Measurements from ENCODE around the gene LMF1.

LMF1 gene

DNA sequence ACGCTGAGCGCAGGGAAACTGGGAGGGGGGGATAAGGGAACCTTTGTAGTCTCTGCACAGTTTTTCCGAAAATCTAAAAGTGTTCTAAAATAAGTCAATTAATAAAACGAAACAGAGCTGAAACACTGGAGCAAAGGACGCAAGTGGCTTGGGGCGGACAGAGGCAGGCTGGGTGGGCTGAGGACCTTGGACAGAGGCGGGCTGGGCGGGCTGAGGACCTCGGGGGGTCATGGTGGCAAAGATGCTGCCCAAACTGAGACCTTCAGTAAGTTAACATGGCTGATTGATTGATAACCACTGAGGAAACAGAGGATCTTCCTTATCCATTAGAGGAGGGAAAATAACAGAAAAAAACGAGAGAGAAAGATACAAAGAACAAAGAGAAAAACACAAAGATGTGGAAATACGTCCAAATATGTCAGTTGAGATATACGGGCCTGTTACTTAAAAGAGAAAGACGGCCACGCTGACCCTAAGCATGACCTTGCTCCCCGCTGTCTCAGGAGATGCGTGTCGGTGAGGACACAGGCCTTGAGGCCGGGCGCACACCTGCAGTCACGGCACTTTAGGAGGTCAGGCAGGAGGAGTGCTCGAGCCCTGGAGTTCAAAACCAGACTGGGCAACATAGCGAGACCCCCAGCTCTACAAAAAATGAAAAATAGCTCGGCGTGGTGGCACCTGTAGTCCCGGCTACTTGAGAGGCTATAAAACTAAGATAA is 94.1 kb downstream of the LMF1 start:
- DNase-seq: no peak

GRCh38 chr16:876041-876335 is 94.8 kb downstream of the LMF1 start:
- no peak for DNase-seq

DNA sequence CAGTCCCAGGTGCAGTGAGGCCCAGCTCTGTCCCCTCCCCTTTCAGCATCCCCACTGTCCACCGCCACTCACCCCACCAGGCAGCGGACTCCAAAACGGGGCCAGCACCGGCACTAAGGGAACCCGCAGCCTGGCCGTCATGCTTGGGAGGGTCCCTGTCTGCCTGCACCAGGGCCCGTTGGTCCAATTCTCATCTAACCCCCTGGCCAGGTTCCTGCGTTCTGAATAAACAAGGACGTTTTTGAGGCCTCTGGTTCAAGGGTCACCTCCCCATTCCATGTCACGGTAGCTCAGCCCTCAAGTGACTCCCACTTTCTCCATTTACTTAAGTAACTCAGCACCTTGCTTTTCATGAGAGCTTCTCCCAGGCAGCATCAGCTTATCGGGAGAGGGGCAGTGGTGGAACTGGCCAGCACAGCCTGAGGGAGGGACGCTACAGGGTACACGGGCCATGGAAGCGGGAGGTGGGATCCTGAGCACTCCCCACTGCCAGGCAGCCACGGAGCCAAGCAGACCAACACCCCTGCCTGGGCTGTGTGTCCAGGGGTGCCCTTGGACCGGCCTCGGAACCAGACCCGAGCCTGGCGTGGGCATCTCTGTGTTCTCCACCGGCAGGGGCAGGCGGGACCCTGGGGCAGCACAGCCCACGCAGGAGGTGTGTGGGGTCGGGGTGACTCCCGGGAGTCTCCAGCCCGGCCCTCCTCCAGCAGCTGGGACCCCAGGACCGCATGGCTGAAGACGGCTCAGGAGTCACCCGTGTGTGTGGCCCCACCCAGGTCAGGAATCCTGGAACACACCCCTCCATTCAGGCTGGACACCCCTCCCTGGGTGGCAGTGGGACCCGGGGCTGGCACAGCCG is 95.4 kb downstream of the LMF1 start:
- DNase-seq: no peak

DNA sequence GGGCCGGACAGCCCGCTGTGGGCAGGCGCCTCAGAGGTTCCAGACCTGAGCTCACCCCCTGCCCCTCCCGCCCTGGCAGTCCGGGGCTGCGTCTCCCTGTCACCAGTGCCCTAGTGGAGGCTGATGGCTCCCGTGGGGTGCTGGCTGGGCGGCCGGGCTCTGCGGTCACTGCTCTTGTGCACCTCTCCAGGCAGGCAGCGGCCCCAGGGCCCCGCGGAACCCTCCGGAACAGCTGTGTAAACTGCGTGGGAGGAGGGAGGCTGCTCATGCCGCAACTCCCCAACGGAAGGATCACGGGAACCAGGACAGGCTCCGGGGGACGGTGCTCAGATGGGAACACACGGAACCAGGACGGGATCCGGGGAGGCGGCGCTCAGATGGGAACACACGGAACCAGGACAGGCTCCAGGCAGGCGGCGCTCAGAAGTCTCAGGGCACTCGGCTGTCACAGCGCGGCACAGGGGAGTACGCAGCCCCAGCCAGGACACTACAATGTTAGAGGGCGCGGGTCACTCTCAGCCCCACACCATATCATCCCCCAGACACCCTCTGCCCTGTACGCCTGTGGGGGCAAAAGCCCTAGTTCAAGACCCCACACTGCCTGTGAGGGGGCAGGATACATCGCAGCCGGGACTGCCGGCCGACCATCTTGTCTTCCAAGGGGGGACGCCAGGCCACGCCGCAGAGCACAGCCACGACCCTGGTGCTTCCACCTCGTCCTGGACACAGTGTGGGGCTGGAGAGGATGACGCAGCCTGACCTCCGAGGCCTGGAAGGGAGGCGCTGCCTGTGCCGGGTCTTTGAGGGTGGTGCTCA is 96.2 kb downstream of the LMF1 start:
- DNase-seq: no peak

DNA sequence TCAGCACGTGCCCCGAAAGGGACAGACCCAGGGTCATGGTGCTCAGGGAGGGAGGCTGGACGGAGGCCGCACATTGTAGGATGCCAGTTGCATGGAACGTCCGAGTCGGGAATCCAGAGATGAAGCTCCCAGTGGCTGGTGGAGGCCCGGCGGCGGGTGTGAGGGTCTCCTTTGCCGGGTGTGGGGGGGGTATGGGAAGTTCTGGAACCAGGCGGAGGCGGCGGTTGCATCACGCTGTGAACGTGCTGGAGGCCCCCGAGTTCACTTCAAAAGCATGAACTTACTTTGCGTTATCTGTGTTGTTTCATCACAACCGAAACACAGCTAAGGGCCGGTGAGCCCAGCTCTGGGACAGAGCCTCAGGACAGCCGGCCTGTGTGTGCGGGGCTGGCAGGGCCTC is 96.9 kb downstream of the LMF1 start:
- no peak for DNase-seq

DNA sequence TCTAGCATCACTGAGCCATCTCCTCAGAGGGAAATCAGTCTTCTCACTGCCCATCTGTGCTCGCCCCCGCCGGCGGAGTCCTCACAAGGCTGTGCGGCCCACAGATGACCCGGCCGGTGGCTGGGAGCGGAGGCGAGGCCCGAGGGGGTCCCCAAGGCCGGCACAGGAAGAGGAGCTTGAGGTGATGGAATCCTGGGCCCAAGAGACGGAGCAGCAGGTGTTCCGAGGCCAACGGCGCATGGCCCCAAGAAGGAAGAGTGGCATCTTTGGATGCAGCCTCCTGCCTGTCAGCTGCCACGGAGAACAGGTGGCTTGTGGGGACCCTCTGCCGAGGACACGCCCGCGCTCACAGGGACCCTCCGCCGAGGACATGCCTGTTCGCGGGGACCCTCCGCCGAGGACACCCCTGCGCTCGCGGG is 97.5 kb downstream of the LMF1 start:
- no peak for DNase-seq

DNA sequence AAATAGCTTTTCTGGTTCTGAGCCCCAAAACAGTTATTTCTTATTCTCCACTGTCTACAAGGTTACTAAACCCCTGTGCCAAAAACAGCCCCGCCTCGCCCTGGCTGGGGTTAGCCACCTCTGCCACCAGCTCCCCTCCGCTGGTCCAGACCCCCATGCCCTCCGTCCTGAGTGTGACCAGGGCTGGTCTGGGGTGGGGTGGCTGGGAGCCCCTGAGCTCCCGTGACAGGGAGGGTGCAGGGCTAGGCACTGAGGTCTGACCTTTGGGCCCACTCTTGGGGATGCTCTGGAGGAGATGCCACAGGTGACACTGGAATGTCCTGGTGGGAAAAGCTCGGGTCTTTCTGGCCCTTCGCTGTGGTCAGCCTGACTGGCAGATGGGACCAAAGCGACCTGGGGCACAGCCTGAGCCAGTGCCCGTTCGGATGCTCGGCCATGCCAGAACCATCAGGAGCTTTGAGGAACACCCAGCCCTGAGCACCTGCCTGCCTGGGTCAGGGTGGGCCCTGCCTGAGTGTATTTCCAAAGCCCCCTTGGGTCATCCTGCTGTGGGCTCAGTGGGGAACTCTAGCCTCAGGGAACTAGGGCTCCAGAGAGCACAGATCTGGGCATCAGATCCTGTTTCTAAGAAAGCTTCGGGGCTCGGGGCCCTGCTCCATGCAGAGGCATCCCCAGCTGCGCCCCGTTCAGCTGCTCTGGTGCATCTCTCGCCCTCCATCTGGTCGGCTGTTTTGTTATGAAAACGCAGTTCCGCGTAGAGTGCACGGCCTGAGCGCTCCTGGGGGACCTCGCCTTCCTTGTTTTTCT is 98.1 kb downstream of the LMF1 start:
- DNase-seq: no peak

DNA sequence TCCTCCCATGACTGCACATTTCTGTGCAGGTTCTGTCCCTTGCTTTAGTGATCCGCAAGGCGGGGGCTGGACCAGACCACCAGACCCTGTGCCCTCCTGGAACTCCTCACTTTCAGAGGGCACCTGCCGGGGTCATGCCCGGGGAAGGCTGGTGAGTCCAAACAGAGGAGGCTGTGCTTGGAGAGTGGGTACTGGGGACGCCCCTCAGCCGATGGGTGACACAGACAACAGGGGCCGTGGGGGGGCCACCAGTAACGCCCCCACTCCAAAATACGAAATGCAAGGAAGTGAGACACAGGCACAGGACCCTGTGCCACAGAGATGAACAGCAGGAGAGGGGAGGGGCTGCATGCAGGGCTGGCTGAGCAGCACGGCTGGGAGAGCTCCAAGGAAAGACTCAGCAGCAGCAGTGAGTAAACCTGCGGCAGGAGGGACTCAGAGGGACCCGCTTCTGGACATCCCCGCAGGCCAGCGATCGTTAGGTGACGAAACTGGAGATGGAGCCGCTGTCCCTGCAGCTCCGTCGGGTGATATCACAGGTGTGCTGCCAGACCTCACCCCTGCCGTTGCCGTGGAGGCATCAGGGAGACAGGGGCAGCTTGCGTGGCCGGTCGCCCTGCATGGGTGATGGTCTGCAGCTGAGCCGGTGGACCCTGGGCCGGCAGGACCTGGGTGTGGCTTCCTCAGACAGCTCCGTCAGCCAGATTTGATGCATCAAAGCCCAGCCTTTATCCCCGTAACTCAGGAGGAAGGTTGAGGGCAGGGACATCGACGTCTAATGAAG is 99.0 kb downstream of the LMF1 start:
- no peak for DNase-seq

- DNase-seq: no peak
These were observed 99.8 kb downstream of the LMF1 start for GRCh38 chr16:870856-871561.

GRCh38 chr16:869823-870641 is 100.8 kb downstream of the LMF1 start:
- DNase-seq: no peak

GRCh38 chr16:868846-869822 is 101.7 kb downstream of the LMF1 start:
- no peak for DNase-seq

DNA sequence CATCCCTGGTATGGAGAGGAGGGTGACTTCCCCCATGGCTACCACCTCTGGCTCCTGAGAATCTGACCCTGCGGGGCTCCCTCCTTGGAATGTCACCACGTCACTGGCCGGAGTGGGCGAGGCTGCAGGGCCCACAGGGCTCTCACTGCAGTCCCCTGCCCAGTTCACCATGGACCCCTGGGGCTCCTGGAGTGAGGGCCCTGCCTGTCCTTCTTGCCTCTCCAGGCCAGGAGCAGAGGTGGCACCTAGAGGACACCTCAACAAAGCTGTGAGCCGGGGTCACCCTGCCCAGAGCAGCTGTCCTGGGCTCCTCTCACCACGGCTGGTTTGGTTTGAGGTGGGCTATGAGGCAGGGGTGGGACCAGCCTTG is 102.4 kb downstream of the LMF1 start:
- no peak for DNase-seq

DNA sequence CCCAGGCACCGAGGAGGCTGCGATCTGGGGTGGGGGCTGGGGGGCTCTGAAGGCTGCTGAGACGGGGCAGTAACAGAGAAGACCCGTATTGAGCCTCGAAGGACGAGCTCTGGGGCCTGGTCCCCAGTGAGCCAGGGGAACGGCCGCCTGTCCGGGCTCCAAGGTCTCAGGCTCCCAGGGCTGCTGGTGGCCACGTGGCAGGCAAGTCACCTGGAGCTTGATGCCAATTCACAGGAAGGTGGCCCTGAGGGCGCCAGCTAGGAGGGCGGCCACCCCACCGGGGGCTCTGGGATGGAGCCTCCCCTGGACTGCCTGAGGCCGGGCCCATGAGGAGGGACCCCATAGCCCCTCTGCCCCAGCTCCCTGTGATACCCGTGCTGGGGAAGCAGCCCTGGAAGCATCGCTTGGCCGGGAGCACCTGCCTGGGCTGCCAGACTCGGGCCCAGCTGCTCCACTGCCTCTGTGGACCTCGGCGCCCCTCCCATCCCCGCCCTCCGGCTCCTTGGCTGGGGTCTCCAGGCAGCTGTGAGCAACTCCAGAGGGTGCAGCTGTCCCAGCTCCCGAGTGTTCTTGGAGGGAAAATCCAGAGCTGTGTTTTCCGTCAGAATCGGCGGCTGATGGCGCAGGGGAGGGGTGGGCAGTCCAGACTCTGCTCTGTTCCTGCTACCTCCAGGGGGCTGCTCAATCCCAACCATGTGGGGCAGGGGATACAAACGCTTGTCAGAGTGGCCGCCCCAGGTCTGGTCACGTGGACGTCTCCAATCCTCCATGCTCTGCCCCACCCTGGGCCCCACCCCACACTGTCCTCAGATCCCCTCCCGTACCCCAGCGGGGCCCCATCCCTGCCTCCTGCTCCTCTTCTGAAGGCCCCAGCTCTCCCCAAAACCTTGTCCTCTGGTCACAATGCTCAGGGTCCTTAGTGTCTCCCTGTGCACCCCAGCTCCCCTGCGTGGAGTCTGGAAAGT is 103.1 kb downstream of the LMF1 start:
- DNase-seq: no peak

DNA sequence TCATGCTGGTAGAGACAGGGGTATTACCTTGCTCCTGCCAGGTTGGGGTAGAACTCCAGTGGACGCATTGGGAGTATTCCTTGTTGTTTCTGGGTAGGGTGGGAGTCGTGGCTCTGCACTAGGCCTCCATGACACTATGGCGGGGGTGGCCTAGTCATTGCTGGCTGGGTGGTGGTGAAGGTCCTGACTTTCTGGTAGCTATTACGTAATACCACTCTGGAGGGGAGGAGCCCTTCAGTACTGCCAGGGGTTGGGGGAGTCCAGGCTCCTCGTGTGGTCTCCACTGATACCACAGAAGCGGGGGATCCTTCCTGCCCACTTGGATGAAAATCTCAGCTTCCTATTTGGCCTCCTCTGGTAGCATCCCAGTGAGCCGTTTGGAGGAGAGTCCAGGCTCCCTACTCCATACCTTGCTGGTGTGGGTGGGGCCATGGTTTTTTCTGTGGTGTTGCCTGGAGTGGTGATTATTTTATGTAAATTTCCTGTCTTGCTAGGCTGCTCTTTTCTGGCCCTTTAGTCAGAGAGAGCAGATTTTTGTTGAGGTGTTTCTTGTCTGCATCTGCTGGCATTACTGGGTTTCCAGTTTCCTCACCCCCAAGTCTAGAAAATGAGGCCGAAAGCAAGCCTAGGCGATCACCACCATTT is 104.4 kb downstream of the LMF1 start:
- no peak for DNase-seq

DNA sequence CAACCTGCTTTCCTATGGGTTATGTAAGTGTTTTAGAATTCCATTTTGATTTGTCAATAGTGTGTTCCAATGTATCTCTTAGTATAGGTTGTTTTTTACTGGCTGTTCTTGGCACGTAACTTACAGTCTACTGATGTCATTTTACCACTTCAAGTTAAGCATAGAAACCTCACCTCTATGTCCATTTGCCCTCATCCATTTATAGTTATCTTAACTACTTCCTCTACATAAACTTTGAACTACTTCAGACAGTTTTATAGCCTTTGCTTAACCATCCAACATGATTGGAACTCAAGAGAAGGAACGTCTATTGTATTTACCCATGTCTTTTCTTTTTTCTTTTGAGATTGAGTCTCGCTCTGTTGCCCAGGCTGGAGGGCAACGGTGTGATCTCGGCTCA is 105.8 kb downstream of the LMF1 start:
- DNase-seq: no peak

- no peak for DNase-seq
These were observed 109.3 kb downstream of the LMF1 start for GRCh38 chr16:861446-861845.

DNA sequence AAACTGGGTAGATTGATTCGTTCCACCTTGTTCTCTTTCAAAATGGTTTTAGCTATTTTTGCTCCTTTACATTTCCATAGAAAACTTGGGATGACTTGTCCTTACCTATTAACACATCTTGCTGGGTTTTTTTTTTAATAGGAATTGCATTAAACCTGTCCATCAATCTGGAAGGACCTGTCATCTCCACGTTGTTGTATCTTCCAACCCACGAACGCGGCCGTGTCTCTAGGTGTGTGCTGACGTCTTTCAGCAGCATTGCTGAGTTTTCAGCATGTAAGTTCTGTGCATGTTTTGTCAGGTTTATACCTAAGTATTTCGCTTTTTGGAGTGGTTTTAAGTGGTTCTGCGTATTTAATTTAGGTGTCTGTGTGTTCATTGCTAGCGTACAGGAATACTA is 109.9 kb downstream of the LMF1 start:
- no peak for DNase-seq

Data from stimulated activated CD4-positive, alpha-beta T cell treated with anti-CD3 and anti-CD28 coated beads, Interleukin-4, amount 100 ng/mL, for 1 hour (primary cell).